Stomach (tissue), 4 donors: Measurements from ENCODE around the gene HAGHL.

ENCODE experiments used
- CTCF ChIP-seq, 7 experiments: fragments of 450-650 bp in 4 of 7; fragments of 200-600 bp in 3 of 7; sonication (generic) in 3 of 7; IDR thresholded peaks; one replicate each; pipeline ENCODE4 v1.5.1; 2016 to 2019; ENCODE audit warnings: antibody characterized with exemption in 7 of 7, control low read depth in 2 of 7, mild to moderate bottlenecking in 1 of 7
- EP300 ChIP-seq: sonication (generic); formaldehyde crosslinking; IDR thresholded peaks from one replicate; pipeline ENCODE4 v1.6.1; 2017; ENCODE audit warnings: antibody characterized with exemption
- POLR2A ChIP-seq, 4 donors: fragments of 450-650 bp; IDR thresholded peaks; one replicate each; pipeline ENCODE4 v1.6.1; 2016; ENCODE audit warnings: antibody characterized with exemption in 4 of 4, control low read depth in 2 of 4, mild to moderate bottlenecking in 1 of 4, moderate library complexity in 1 of 4
- POLR2AphosphoS5 ChIP-seq, 3 donors: sonication (generic); formaldehyde crosslinking; IDR thresholded peaks; one replicate each; pipeline ENCODE4 v1.6.1; 2016; ENCODE audit warnings: antibody characterized with exemption in 3 of 3

GRCh38 chr16:776824-777223 lies 49.9 kb downstream of the HAGHL start:
- TF ChIP-seq POLR2AphosphoS5 (IDR thresholded peaks at IDR 0.05) (no peak), POLR2A (IDR thresholded peaks at IDR 0.05) (no peak), CTCF (IDR thresholded peaks at IDR 0.05) (no peak), EP300 (no peak)
